Heart left ventricle (tissue), 13 donors: Measurements from ENCODE around the gene MTHFR.

Experiments
- POLR2A ChIP-seq, 2 donors: fragments of 450-650 bp; IDR thresholded peaks; one replicate each; pipeline ENCODE4 v1.6.1; 2017; ENCODE audit warnings: antibody characterized with exemption in 2 of 2, mild to moderate bottlenecking in 2 of 2, moderate library complexity in 2 of 2
- TF ChIP-seq, protein P1 (sequence below), 12 donors: fragments of 200-600 bp; sonication (generic) in 4 of 12; IDR thresholded peaks; one replicate each; pipeline versions ENCODE4 v1.5.0 to v1.8.0; 2018 to 2022; ENCODE audit warnings: antibody characterized with exemption in 12 of 12, mild to moderate bottlenecking in 5 of 12
- donor health status: ischemic (EF 13 %, LVEDD 7.1; RV severe dilation, severe dysfunction).
- donor health status: DM: no; HTN: yes; CAD: no.
- donor health status: DM: no; HTN: no; CAD: no.
- donor health status: ischemic (EF 25% LVEDD 6.9; RV normal size, moderate dysfunction).
- donor health status: ischemic (EF 25% LVEDD 5.7; RV mildly dilated, moderate dysfunction).
- donor health status: ischemic (EF 35%, LVEDD 5.7; RV mildly dilated, moderate dysfunction).
- donor health status: nonischemic (EF 11% LVEDD 7.7; RV severe dilation, severe dysfunction).
- donor health status: DM: yes; HTN: yes; CAD: no.
- donor health status: PGD.
- donor health status: ischemic (EF 29% LVEDD 5.4; RV normal size, mild dysfunction).
- donor health status: nonischemic (EF 23%, LVEDD 6.1; RV moderate dilation, normal function).

- TF ChIP-seq, protein P1, sequence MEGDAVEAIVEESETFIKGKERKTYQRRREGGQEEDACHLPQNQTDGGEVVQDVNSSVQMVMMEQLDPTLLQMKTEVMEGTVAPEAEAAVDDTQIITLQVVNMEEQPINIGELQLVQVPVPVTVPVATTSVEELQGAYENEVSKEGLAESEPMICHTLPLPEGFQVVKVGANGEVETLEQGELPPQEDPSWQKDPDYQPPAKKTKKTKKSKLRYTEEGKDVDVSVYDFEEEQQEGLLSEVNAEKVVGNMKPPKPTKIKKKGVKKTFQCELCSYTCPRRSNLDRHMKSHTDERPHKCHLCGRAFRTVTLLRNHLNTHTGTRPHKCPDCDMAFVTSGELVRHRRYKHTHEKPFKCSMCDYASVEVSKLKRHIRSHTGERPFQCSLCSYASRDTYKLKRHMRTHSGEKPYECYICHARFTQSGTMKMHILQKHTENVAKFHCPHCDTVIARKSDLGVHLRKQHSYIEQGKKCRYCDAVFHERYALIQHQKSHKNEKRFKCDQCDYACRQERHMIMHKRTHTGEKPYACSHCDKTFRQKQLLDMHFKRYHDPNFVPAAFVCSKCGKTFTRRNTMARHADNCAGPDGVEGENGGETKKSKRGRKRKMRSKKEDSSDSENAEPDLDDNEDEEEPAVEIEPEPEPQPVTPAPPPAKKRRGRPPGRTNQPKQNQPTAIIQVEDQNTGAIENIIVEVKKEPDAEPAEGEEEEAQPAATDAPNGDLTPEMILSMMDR (IDR thresholded peaks at IDR 0.05) = no peak
- TF ChIP-seq POLR2A (IDR thresholded peaks at IDR 0.05) = no peak
Observed at GRCh38 chr1:11781297-11781696, 24.5 kb downstream of the MTHFR start.
